ENCODE results near the gene KIF1A.

- TF ChIP-seq CTCF (IDR thresholded peaks at IDR 0.05; ENCODE audit: insufficient read depth, low read length) = no peak
- TF ChIP-seq GABPA (IDR thresholded peaks at IDR 0.05; ENCODE audit: low read depth) = no peak
- TF ChIP-seq POLR2AphosphoS5 (IDR thresholded peaks at IDR 0.05; ENCODE audit: low read depth) = no peak
Observed at GRCh38 chr2:240766072-240766471, 53.9 kb downstream of the KIF1A start.

Data from HL-60 (cell line).